ENCODE results near the gene SFTPA2. TPM values are rescaled to one million over a fixed set of nuclear protein-coding genes. Genes with fewer than 3 reads are reported as not detected.
"Not testable (repeated sequence)": the region's sequence is repeated elsewhere in the genome, so short reads cannot be mapped to it uniquely, and the experiment has no call there.

Gene SFTPA2
- total RNA-seq, 4 donors from 2014 or later = 0.16 TPM; not detected in 3

DNA sequence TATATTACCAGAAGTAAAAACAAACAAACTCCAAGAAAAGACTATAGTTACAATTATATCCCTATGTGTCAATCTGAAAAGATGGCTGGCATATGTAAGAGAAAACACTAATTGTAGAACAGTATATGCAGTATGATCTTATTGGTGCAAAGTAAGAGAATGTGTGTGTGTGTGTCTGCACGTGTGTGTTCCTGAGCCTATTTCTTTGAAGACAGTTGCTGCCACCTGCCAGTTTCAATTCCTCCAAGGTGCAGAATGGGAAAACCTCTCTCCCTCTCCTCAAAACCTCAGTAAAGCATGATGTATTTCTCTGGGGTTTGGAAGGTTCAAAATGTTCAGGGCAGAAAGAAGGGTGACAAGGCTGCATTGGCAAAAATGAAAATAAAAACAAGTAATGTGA lies 41.7 kb upstream of the SFTPA2 start:
- ATAC-seq = no peak
- Histone ChIP-seq H3K27me3 (peaks cover 9% of the 10 kb centered on the region), H3K36me3 (no peaks in the 10 kb centered on the region), H3K27ac (no peak overlapping the region), H3K4me1 (no peaks in the 10 kb centered on the region), H3K4me3 (no peak overlapping the region), H3K9me3 (peaks cover 0 to 17% (median 0%) of the 10 kb centered on the region in 3 donors)
- 8 to 31% methylated on average over 1 of the region's 1 CpG for WGBS, 2 donors (ENCODE audit: low coverage in 1 of 2)
- TF ChIP-seq POLR2A (IDR thresholded peaks at IDR 0.05) = no peak
- TF ChIP-seq EP300 (IDR thresholded peaks at IDR 0.05) = no peak
- TF ChIP-seq, protein P1, sequence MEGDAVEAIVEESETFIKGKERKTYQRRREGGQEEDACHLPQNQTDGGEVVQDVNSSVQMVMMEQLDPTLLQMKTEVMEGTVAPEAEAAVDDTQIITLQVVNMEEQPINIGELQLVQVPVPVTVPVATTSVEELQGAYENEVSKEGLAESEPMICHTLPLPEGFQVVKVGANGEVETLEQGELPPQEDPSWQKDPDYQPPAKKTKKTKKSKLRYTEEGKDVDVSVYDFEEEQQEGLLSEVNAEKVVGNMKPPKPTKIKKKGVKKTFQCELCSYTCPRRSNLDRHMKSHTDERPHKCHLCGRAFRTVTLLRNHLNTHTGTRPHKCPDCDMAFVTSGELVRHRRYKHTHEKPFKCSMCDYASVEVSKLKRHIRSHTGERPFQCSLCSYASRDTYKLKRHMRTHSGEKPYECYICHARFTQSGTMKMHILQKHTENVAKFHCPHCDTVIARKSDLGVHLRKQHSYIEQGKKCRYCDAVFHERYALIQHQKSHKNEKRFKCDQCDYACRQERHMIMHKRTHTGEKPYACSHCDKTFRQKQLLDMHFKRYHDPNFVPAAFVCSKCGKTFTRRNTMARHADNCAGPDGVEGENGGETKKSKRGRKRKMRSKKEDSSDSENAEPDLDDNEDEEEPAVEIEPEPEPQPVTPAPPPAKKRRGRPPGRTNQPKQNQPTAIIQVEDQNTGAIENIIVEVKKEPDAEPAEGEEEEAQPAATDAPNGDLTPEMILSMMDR (IDR thresholded peaks at IDR 0.05) = no peak
- TF ChIP-seq POLR2AphosphoS5 (IDR thresholded peaks at IDR 0.05) = no peak

DNA sequence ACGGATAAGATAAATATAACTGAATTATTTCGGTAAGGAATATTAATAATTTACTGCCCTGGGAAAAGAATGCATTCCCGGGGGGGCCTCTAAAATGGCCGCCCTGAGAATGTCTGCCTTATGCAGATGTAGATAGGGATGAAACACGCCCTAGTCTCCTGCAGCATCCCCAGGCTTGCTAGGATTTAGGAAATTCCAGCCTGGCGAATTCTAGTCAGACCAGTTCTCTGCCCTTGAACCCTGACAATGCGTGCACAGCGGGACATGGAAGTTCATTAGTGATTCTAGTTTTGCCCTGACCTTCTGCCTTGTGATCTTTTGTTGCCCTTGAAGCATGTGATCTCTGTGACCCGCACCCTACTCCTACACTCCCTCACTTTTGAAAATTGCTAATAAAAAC lies 39.4 kb upstream of the SFTPA2 start:
- not testable (repeated sequence) for ATAC-seq
- peaks cover 17% of the 10 kb centered on the region for H3K27me3 ChIP-seq
- WGBS, 2 donors (ENCODE audit: low coverage in 1 of 2) = 74 to 79% methylated on average over 5 to 9 of the region's 9 CpGs

DNA sequence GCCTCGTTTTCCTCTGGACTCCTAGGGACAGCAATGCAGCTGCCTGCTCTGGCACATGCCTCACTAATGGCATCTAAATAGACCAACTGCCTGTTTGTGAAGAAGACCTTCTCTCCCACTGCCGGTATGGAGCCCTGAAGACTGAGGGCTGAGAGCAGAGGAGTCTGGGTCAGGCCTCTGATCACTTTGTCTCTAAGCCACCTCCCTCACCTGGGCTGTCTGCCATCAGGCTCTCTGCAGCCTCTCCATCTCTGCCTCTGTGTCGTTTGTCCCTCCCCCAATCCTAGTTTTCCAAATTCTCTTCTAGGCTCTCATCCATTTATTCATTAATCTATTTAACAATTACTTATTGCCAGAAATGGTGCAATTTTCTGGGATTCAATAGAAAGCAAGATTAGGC lies 35.3 kb upstream of the SFTPA2 start:
- 25 to 38% methylated on average over 2 of the region's 3 CpGs for WGBS, 2 donors (ENCODE audit: low coverage in 1 of 2)
- TF ChIP-seq POLR2A (IDR thresholded peaks at IDR 0.05) (no peak), POLR2AphosphoS5 (IDR thresholded peaks at IDR 0.05) (no peak), EP300 (IDR thresholded peaks at IDR 0.05) (no peak)
- TF ChIP-seq, protein P1 (IDR thresholded peaks at IDR 0.05) = no peak
- no peak for ATAC-seq
- no peaks in the 10 kb centered on the region for H3K4me1 ChIP-seq
- no peak overlapping the region for H3K4me3 ChIP-seq
- H3K27ac ChIP-seq = no peak overlapping the region
- no peaks in the 10 kb centered on the region for H3K36me3 ChIP-seq
- H3K9me3 ChIP-seq = peaks cover 0 to 6% (median 0%) of the 10 kb centered on the region in 3 donors
- H3K27me3 ChIP-seq = peaks cover 19% of the 10 kb centered on the region

More for the DNA sequence above, 39.4 kb upstream of the SFTPA2 start:
- peaks cover 0 to 17% (median 0%) of the 10 kb centered on the region in 3 donors for H3K9me3 ChIP-seq
- not testable (repeated sequence) for H3K36me3 ChIP-seq, H3K4me1 ChIP-seq, H3K4me3 ChIP-seq, H3K27ac ChIP-seq

DNA sequence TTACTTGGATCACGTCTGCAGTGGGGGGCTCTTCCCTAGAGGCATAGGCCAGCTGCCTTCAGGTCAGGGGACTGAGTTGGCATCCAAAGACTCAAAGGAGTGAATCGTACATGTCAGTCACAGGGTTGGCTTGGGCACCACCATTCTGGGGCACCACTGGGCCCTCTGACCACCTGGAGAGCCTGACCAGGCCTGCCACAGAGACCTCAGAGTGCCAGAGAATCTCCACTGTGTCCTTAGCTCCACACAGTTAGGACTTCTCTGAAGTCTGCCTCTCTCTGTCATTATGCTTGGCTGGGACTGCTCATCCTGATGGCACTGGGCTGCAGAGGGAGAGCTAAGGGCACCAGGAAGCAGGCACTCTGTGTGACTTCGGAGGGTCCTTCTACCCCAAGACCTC lies 34.4 kb upstream of the SFTPA2 start:
- ATAC-seq, H3K4me1 ChIP-seq, H3K9me3 ChIP-seq, H3K36me3 ChIP-seq, H3K4me3 ChIP-seq, H3K27ac ChIP-seq: not testable (repeated sequence)
- WGBS, 2 donors (ENCODE audit: low coverage in 1 of 2) = 58 to 83% methylated on average over 1 to 2 of the region's 3 CpGs
- H3K27me3 ChIP-seq = peaks cover 17% of the 10 kb centered on the region

DNA sequence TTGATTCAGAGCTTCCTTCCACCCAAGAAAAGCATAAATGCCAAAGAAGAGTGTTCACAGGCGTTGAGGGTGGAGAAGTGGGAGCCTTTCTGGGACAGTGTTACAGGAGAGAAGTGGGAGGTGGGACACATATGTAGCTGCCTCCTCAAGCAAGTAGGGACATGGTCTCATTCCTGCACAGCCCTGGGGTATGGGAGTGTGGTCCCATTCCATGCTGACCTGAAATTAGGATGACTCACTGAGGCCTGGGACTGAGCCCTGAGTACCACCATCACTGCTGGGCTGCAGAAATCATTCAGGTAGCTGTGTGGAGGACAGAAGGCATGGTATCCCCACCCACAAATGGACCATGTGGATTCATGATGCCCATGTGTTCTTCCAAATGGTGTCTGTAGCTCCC lies 33.2 kb upstream of the SFTPA2 start:
- Histone ChIP-seq H3K27ac (no peak overlapping the region), H3K9me3 (peaks cover 0 to 6% (median 0%) of the 10 kb centered on the region in 3 donors), H3K4me3 (no peak overlapping the region), H3K36me3 (no peaks in the 10 kb centered on the region), H3K4me1 (no peaks in the 10 kb centered on the region), H3K27me3 (peaks cover 9% of the 10 kb centered on the region)
- no peak for TF ChIP-seq POLR2A (IDR thresholded peaks at IDR 0.05)
- no peak for TF ChIP-seq POLR2AphosphoS5 (IDR thresholded peaks at IDR 0.05)
- TF ChIP-seq EP300 (IDR thresholded peaks at IDR 0.05) = no peak
- TF ChIP-seq, protein P1 (IDR thresholded peaks at IDR 0.05) = no peak
- WGBS, 2 donors (ENCODE audit: low coverage in 1 of 2) = 71 to 86% methylated on average over 1 of the region's 1 CpG
- no peak for ATAC-seq

DNA sequence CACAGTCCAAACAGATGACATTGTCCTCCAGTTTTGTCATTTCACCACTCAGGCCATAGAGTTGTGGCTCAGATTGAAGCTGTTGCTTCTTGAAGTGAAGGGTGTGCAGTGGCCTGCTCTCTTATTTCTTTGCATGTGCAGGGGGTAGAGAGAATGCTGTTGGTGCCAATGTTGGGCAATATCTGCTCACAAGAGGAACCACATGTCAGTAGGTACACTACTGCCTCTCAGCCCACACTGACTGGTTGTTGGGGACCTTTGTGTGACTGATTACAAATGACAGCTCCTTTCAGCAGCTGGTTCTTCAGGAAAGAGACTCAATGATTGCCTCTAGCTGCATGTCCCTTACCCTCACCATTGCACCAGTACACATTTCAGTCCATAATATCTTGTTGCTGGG lies 28.6 kb upstream of the SFTPA2 start:
- no peaks in the 10 kb centered on the region for H3K9me3 ChIP-seq
- ATAC-seq = no peak
- H3K27ac ChIP-seq = no peak overlapping the region
- no peak overlapping the region for H3K4me3 ChIP-seq
- H3K27me3 ChIP-seq = no peaks in the 10 kb centered on the region
- no peaks in the 10 kb centered on the region for H3K36me3 ChIP-seq
- TF ChIP-seq EP300 (IDR thresholded peaks at IDR 0.05) (no peak), POLR2AphosphoS5 (IDR thresholded peaks at IDR 0.05) (no peak), POLR2A (IDR thresholded peaks at IDR 0.05) (no peak)
- TF ChIP-seq, protein P1 (IDR thresholded peaks at IDR 0.05) = no peak
- no peaks in the 10 kb centered on the region for H3K4me1 ChIP-seq

All from gastroesophageal sphincter (tissue), 4 donors.